GM12878 (cell line): Measurements from ENCODE around the gene SLC2A4RG. TPM values are rescaled to one million over a fixed set of nuclear protein-coding genes. Genes with fewer than 3 reads are reported as not detected.

Experiments
- ATAC-seq: fragments of 200-7000 bp; cut with Tn5 transposase; 3 replicates; pipeline ENCODE4 v1.9.1; 2020; ENCODE audit warnings: mild to moderate bottlenecking, moderate library complexity
- BruUV-seq: library from RNA; stranded (reverse); fragments of 400-500 nt; replicated peaks from 2 replicates; lab custom pipeline; 2021; lab: Mats Ljungman, UMichigan
- CTCF ChIA-PET: fragments of 300-600 bp; sonication (Branson Sonifier 250); formaldehyde crosslinking; extraction: SDS; loops from one replicate; lab custom pipeline; 2021; ENCODE audit warnings: inconsistent platforms; lab: Yijun Ruan, JAX
- POLR2A ChIA-PET: fragments of 350-600 bp; formaldehyde crosslinking; extraction: SDS; loops from one replicate; lab custom pipeline; 2021; ENCODE audit warnings: inconsistent platforms; lab: Charles Lee
- RAD21 ChIA-PET: fragments of 300-600 bp; sonication (Branson Sonifier 250); formaldehyde crosslinking; loops from one replicate; lab custom pipeline; 2023; ENCODE audit warnings: antibody characterized with exemption; ENCODE audit not compliant: unreplicated experiment; lab: Charles Lee
- SMC1A ChIA-PET: fragments of 300-600 bp; sonication (Branson Sonifier 250); formaldehyde crosslinking; loops from one replicate; lab custom pipeline; 2023; ENCODE audit not compliant: unreplicated experiment, uncharacterized antibody; lab: Charles Lee
- DNase-seq: peaks from one replicate; pipeline ENCODE4 v3.0.0-alpha.2; 2011; ENCODE audit warnings: low read depth, low spot score
- FAIRE-seq: peaks from 3 replicates; lab custom pipeline; 2011; peaks lifted over from hg19 to GRCh38; lab: Jason Lieb, UNC
- H2AFZ ChIP-seq: 2 replicates; pipeline ENCODE4 v1.6.0; 2011; ENCODE audit warnings: low read depth, low read length, control low read depth; ENCODE audit not compliant: control insufficient read depth
- H3K27ac ChIP-seq: 2 replicates; pipeline ENCODE4 v1.5.1; 2011; ENCODE audit warnings: control low read depth; ENCODE audit not compliant: control insufficient read depth, insufficient read depth
- H3K27me3 ChIP-seq, 2 experiments: replicated peaks in 1 of 2; 2 replicates each; pipeline versions ENCODE4 v1.6.0 to v1.6.1; 2011; ENCODE audit warnings: low read length in 1 of 2; ENCODE audit not compliant: control insufficient read depth in 2 of 2, insufficient read depth in 2 of 2
- H3K36me3 ChIP-seq, 2 experiments: 2 replicates each; pipeline ENCODE4 v1.5.1; 2011; ENCODE audit warnings: low read length in 1 of 2; ENCODE audit not compliant: control insufficient read depth in 2 of 2, insufficient read depth in 2 of 2
- H3K4me1 ChIP-seq: 2 replicates; pipeline ENCODE4 v1.6.1; 2011; ENCODE audit warnings: mild to moderate bottlenecking, low read length, moderate library complexity, mixed read lengths; ENCODE audit not compliant: control insufficient read depth, insufficient read depth
- H3K4me2 ChIP-seq: 2 replicates; pipeline ENCODE4 v1.6.0; 2011; ENCODE audit warnings: control low read depth; ENCODE audit not compliant: control insufficient read depth, insufficient read depth
- H3K4me3 ChIP-seq: fragments of 200-600 bp; sonication (generic); 2 replicates; pipeline ENCODE4 v1.5.1; 2016
- H3K79me2 ChIP-seq: 2 replicates; pipeline ENCODE4 v1.6.0; 2011; ENCODE audit warnings: low read length; ENCODE audit not compliant: control insufficient read depth, insufficient read depth
- H3K9ac ChIP-seq: 2 replicates; pipeline ENCODE4 v1.8.0; 2011; ENCODE audit warnings: low read length, control low read depth, mixed read lengths; ENCODE audit not compliant: control insufficient read depth, insufficient read depth
- H3K9me3 ChIP-seq: replicated peaks from 3 replicates; pipeline ENCODE4 v1.5.1; 2011; ENCODE audit warnings: mild to moderate bottlenecking, low read length; ENCODE audit not compliant: control insufficient read depth, insufficient read depth
- H4K20me1 ChIP-seq: 2 replicates; pipeline ENCODE4 v1.6.0; 2011; ENCODE audit not compliant: control insufficient read depth, insufficient read depth
- BCL11A ChIP-seq: IDR thresholded peaks from 2 replicates; pipeline ENCODE4 v1.6.1; 2011; ENCODE audit warnings: low read depth, low read length
- BCLAF1 ChIP-seq: fragments of 450-650 bp; IDR thresholded peaks from 2 replicates; pipeline ENCODE4 v1.6.1; 2017; ENCODE audit warnings: antibody characterized with exemption, mild to moderate bottlenecking, moderate library complexity
- MEF2A ChIP-seq: IDR thresholded peaks from 2 replicates; pipeline ENCODE4 v1.6.1; 2011; ENCODE audit warnings: low read depth, mild to moderate bottlenecking, low read length, moderate library complexity; ENCODE audit not compliant: insufficient read depth
- SMAD1 ChIP-seq: fragments of 450-650 bp; IDR thresholded peaks from 2 replicates; pipeline ENCODE4 v1.6.1; 2018; ENCODE audit warnings: mild to moderate bottlenecking, low read depth; ENCODE audit not compliant: partially characterized antibody
- STAT1 ChIP-seq: fragments of 450-650 bp; conservative IDR thresholded peaks from 2 replicates; pipeline ENCODE4 v1.6.1; 2014; ENCODE audit warnings: antibody characterized with exemption, mild to moderate bottlenecking
- TAF1 ChIP-seq: IDR thresholded peaks from 2 replicates; pipeline ENCODE4 v1.6.1; 2011; ENCODE audit warnings: mild to moderate bottlenecking, low read depth, low read length, borderline replicate concordance
- ZBTB11 ChIP-seq: fragments of 450-650 bp; formaldehyde crosslinking; IDR thresholded peaks from 2 replicates; pipeline ENCODE4 v1.5.0; 2022; ENCODE audit warnings: mild to moderate bottlenecking, missing genetic modification characterization
- ZNF384 ChIP-seq: IDR thresholded peaks from 2 replicates; pipeline ENCODE4 v1.6.1; 2012; ENCODE audit warnings: low read depth, mild to moderate bottlenecking, low read length, improper control_type of control experiment, borderline replicate concordance
- WGBS: methylation state at CpG from one replicate; pipeline ENCODE4 v1.1.6; 2016; ENCODE audit warnings: low lambda C conversion rate; ENCODE audit not compliant: insufficient replicate concordance, insufficient coverage; ENCODE audit errors: missing lambda C conversion rate; 5-methylcytosine and 5-hydroxymethylcytosine counted together
- in situ Hi-C: fragments of 300-500 bp; cut with MboI; formaldehyde crosslinking; loops from 9 replicates; pipeline ENCODE4 v1.14.3; 2018; ENCODE audit warnings: mixed read lengths
- intact Hi-C: fragments of 100-400 bp; cut with micrococcal nuclease; formaldehyde crosslinking; loops from one replicate; pipeline ENCODE4 v1.14.2; 2022; ENCODE audit not compliant: unreplicated experiment
- polyA plus RNA-seq, 11 experiments: library from polyadenylated mRNA; depleted of rRNA in 4 of 11; unstranded in 6 of 11; stranded (reverse) in 5 of 11; fragments of >200 nt; fragmentation: Nextera tagmentation in 4 of 11; fragmentation: Illumina TruSeq in 1 of 11; extraction: Ambion mirVana in 4 of 11; extraction: Trizol in 1 of 11; gene quantifications; 1 replicate in 1 of 11; 2 replicates in 10 of 11; pipeline versions ENCODE4 v1.2.1 to v1.2.3, GENCODE V29; 2011 to 2016; ENCODE audit warnings: inconsistent platforms in 2 of 11, missing spikeins in 2 of 11, low read depth in 1 of 11
- total RNA-seq, 4 experiments: library from RNA; depleted of rRNA in 3 of 4; stranded (reverse); fragments of >200 nt in 3 of 4; fragmentation: Illumina TruSeq in 1 of 4; extraction: Trizol in 1 of 4; gene quantifications; 2 replicates each; pipeline versions ENCODE4 v1.2.1 to v1.2.3, GENCODE V29; 2013 to 2021

The SLC2A4RG gene
- total and polyA plus RNA-seq, 10 of the 15 experiments (the other 5 are each of a cell fraction or from before 2014, with no cell fraction given) = 0.34 to 65.9 (median 13.3) TPM

- DNase-seq = no peak
- Histone ChIP-seq H3K36me3 (no peaks in the 10 kb centered on the region), H3K27ac (no peak overlapping the region), H3K79me2 (no peaks in the 10 kb centered on the region), H3K9me3 (no peaks in the 10 kb centered on the region), H3K27me3 (peaks cover 0 to 2% of the 10 kb centered on the region in 2 experiments; a peak in 1 of 4 replicates), H3K4me3 (no peak overlapping the region), H3K9ac (no peak overlapping the region), H3K4me2 (no peak overlapping the region), H3K4me1 (no peaks in the 10 kb centered on the region), H4K20me1 (no peaks in the 10 kb centered on the region), H2AFZ (no peak overlapping the region)
- ChIA-PET RAD21 (no interaction called here), POLR2A (no interaction called here), SMC1A (no interaction called here), CTCF (interaction anchor here (0.6 to 0.9 kb wide), 2 partner anchors 30 to 82 kb away, joined by 3 to 4 read pairs; no protein-coding TSS in a partner anchor)
- intact Hi-C loops (no loop called here), in situ Hi-C loops (no loop called here)
- TF ChIP-seq MEF2A (no peak), BCL11A (no peak), TAF1 (no peak), ZBTB11 (CRISPR knock-in tag) (no peak), SMAD1 (no peak), STAT1 (no peak), ZNF384 (no peak), BCLAF1 (no peak)
- no peak for ATAC-seq
- 58% methylated on average over 18 of the region's 18 CpGs for WGBS
- no peak for FAIRE-seq
- BruUV-seq = no TSS peak
These were observed 16.5 kb downstream of the SLC2A4RG start for GRCh38 chr20:63755933-63756647.
